HepG2 (cell line): ENCODE results near the gene CYP2W1. TPM values are rescaled to one million over a fixed set of nuclear protein-coding genes. Genes with fewer than 3 reads are reported as not detected.

ENCODE experiments used
- ATF7 ChIP-seq, 2 experiments: fragments of 450-650 bp in 1 of 2; sonication (generic) in 1 of 2; formaldehyde crosslinking in 1 of 2; IDR thresholded peaks; 2 replicates each; pipeline versions ENCODE4 v1.4.0 to v1.6.1; 2016 to 2020; ENCODE audit warnings: antibody characterized with exemption in 1 of 2, mild to moderate bottlenecking in 1 of 2, missing genetic modification reagents in 1 of 2
- GPBP1L1 ChIP-seq: sonication (generic); formaldehyde crosslinking; IDR thresholded peaks from 2 replicates; pipeline ENCODE4 v1.5.0; 2020; ENCODE audit warnings: mild to moderate bottlenecking, missing genetic modification reagents
- MED13 ChIP-seq: sonication (generic); formaldehyde crosslinking; IDR thresholded peaks from 2 replicates; pipeline ENCODE4 v1.5.0; 2020; ENCODE audit warnings: missing genetic modification reagents
- POLR2A ChIP-seq, 2 experiments: IDR thresholded peaks; 2 replicates each; pipeline ENCODE4 v1.6.1; 2011; ENCODE audit warnings: low read depth in 2 of 2, low read length in 2 of 2, mild to moderate bottlenecking in 1 of 2, moderate library complexity in 1 of 2; ENCODE audit not compliant: insufficient read depth in 1 of 2
- RARA ChIP-seq: IDR thresholded peaks from 2 replicates; pipeline ENCODE4 v1.6.1; 2016; ENCODE audit warnings: missing genetic modification reagents, missing compliant biosample characterization
- SCMH1 ChIP-seq: sonication (generic); formaldehyde crosslinking; IDR thresholded peaks from 2 replicates; pipeline ENCODE4 v1.9.0; 2021; ENCODE audit warnings: missing genetic modification reagents, mild to moderate bottlenecking, borderline replicate concordance
- TBX2 ChIP-seq: sonication (generic); formaldehyde crosslinking; IDR thresholded peaks from 2 replicates; pipeline ENCODE4 v1.5.0; 2020; ENCODE audit warnings: missing genetic modification reagents, mild to moderate bottlenecking, borderline replicate concordance
- ZEB1 ChIP-seq: IDR thresholded peaks from 2 replicates; pipeline ENCODE4 v1.6.1; 2012; ENCODE audit warnings: mild to moderate bottlenecking, low read depth, inconsistent platforms; ENCODE audit not compliant: insufficient replicate concordance
- ZNF34 ChIP-seq: sonication (generic); formaldehyde crosslinking; IDR thresholded peaks from 2 replicates; pipeline ENCODE4 v1.4.0; 2020; ENCODE audit warnings: mild to moderate bottlenecking, missing genetic modification reagents, borderline replicate concordance
- ZNF589 ChIP-seq: sonication (generic); formaldehyde crosslinking; conservative IDR thresholded peaks from 2 replicates; pipeline ENCODE4 v1.8.0; 2022; ENCODE audit warnings: mild to moderate bottlenecking, moderate library complexity, missing genetic modification reagents
- polyA plus RNA-seq, 8 experiments: library from polyadenylated mRNA; depleted of rRNA in 3 of 8; stranded (reverse) in 7 of 8; unstranded in 1 of 8; fragments of >200 nt; fragmentation: Illumina TruSeq in 4 of 8; extraction: Trizol in 4 of 8; gene quantifications; 2 replicates each; pipeline versions ENCODE4 v1.2.1 to v1.2.3, GENCODE V29; 2011 to 2016; ENCODE audit warnings: low read depth in 4 of 8, missing spikeins in 1 of 8, mixed read lengths in 1 of 8; ENCODE audit not compliant: insufficient read depth in 1 of 8
- total RNA-seq, 5 experiments: library from RNA; depleted of rRNA; stranded (reverse); fragments of >200 nt; fragmentation: Illumina TruSeq; extraction: Trizol; gene quantifications; 2 replicates each; pipeline ENCODE4 v1.2.3, GENCODE V29; 2016; ENCODE audit warnings: low read depth in 1 of 5
- TF ChIP-seq, protein P1 (sequence below): sonication (generic); formaldehyde crosslinking; IDR thresholded peaks from 2 replicates; pipeline ENCODE4 v1.5.1; 2020; ENCODE audit warnings: mild to moderate bottlenecking, missing genetic modification reagents, moderate library complexity
- TF ChIP-seq, protein P2 (sequence below): sonication (generic); formaldehyde crosslinking; IDR thresholded peaks from 2 replicates; pipeline ENCODE4 v1.4.0; 2020; ENCODE audit warnings: missing genetic modification reagents, low read depth, mild to moderate bottlenecking, borderline replicate concordance
- TF ChIP-seq, protein P3 (sequence below): sonication (generic); formaldehyde crosslinking; IDR thresholded peaks from 2 replicates; pipeline ENCODE4 v1.4.0; 2020; ENCODE audit warnings: missing genetic modification reagents, borderline replicate concordance

The CYP2W1 gene
- total and polyA plus RNA-seq, 2 of the 13 experiments (the other 11 are each of a cell fraction or from before 2014, with no cell fraction given) = 19.5 to 31.7 TPM

GRCh38 chr7:990933-991728, 8.2 kb downstream of the CYP2W1 start (continued):
- no peak for TF ChIP-seq GPBP1L1 (CRISPR knock-in tag)
- TF ChIP-seq ATF7 (IDR thresholded peaks at IDR 0.05) = no peak
- no peak; the same call in 1 of the 2 replicates for TF ChIP-seq ATF7 (CRISPR knock-in tag; IDR thresholded peaks at IDR 0.05)
- no peak for TF ChIP-seq TBX2 (CRISPR knock-in tag)
- TF ChIP-seq, protein P1, sequence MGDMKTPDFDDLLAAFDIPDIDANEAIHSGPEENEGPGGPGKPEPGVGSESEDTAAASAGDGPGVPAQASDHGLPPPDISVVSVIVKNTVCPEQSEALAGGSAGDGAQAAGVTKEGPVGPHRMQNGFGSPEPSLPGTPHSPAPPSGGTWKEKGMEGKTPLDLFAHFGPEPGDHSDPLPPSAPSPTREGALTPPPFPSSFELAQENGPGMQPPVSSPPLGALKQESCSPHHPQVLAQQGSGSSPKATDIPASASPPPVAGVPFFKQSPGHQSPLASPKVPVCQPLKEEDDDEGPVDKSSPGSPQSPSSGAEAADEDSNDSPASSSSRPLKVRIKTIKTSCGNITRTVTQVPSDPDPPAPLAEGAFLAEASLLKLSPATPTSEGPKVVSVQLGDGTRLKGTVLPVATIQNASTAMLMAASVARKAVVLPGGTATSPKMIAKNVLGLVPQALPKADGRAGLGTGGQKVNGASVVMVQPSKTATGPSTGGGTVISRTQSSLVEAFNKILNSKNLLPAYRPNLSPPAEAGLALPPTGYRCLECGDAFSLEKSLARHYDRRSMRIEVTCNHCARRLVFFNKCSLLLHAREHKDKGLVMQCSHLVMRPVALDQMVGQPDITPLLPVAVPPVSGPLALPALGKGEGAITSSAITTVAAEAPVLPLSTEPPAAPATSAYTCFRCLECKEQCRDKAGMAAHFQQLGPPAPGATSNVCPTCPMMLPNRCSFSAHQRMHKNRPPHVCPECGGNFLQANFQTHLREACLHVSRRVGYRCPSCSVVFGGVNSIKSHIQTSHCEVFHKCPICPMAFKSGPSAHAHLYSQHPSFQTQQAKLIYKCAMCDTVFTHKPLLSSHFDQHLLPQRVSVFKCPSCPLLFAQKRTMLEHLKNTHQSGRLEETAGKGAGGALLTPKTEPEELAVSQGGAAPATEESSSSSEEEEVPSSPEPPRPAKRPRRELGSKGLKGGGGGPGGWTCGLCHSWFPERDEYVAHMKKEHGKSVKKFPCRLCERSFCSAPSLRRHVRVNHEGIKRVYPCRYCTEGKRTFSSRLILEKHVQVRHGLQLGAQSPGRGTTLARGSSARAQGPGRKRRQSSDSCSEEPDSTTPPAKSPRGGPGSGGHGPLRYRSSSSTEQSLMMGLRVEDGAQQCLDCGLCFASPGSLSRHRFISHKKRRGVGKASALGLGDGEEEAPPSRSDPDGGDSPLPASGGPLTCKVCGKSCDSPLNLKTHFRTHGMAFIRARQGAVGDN = peak; percentile 6; the same call in 1 of the 2 replicates
- TF ChIP-seq SCMH1 (CRISPR knock-in tag) = no peak
- TF ChIP-seq RARA (CRISPR knock-in tag) = peak; percentile 64
- peak; percentile 37; the same call in 1 of the 2 replicates for TF ChIP-seq MED13 (CRISPR knock-in tag)
- TF ChIP-seq, protein P2, sequence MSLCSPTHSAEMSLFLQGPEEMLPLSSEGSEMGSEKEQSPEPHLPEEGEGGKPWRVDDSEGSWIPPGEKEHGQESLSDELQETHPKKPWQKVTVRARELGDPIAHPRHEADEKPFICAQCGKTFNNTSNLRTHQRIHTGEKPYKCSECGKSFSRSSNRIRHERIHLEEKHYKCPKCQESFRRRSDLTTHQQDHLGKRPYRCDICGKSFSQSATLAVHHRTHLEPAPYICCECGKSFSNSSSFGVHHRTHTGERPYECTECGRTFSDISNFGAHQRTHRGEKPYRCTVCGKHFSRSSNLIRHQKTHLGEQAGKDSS (CRISPR knock-in tag) = 0 out of 2 replicates have a peak, but pooled peaks have one; percentile 25
- TF ChIP-seq, protein P3, sequence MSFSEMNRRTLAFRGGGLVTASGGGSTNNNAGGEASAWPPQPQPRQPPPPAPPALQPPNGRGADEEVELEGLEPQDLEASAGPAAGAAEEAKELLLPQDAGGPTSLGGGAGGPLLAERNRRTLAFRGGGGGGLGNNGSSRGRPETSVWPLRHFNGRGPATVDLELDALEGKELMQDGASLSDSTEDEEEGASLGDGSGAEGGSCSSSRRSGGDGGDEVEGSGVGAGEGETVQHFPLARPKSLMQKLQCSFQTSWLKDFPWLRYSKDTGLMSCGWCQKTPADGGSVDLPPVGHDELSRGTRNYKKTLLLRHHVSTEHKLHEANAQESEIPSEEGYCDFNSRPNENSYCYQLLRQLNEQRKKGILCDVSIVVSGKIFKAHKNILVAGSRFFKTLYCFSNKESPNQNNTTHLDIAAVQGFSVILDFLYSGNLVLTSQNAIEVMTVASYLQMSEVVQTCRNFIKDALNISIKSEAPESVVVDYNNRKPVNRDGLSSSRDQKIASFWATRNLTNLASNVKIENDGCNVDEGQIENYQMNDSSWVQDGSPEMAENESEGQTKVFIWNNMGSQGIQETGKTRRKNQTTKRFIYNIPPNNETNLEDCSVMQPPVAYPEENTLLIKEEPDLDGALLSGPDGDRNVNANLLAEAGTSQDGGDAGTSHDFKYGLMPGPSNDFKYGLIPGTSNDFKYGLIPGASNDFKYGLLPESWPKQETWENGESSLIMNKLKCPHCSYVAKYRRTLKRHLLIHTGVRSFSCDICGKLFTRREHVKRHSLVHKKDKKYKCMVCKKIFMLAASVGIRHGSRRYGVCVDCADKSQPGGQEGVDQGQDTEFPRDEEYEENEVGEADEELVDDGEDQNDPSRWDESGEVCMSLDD (CRISPR knock-in tag) = peak; percentile 97
- no peak for TF ChIP-seq ZNF34 (CRISPR knock-in tag)
- TF ChIP-seq POLR2A (IDR thresholded peaks at IDR 0.05; ENCODE audit: insufficient read depth in 1 of 2, low read depth in 2 of 2, low read length in 2 of 2) = no peak; a peak in 1 of 4 replicates
- TF ChIP-seq ZEB1 = peak; percentile 9
- TF ChIP-seq ZNF589 (CRISPR knock-in tag) = peak; percentile 63; the same call in 1 of the 2 replicates
